Measurements from ENCODE around the gene MED15.
"Not testable (repeated sequence)": the region's sequence is repeated elsewhere in the genome, so short reads cannot be mapped to it uniquely, and the experiment has no call there.

MED15 gene

DNA sequence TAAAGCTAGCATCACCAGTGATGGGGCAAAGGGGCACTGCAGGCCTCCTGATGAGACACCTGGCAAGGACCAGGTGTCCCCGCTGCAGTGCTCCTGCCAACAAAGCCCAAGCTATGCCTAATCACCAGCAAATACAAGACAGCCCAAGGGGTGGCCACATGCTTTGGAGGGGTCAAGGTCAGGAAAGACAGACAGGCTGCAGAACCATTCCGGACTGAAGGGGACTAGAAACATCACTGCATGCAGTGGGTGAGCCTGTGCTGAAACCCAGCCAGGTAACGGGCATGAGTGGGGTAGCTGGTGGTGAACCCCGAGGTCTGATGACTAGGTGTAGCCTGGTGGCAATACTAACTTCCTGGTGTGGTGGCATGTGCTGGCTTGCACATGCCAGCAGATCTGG, 111.1 kb downstream of the MED15 start:
- Histone ChIP-seq H3K27me3 (peaks cover under 1% of the 10 kb centered on the region), H3K27ac (no peak overlapping the region)

DNA sequence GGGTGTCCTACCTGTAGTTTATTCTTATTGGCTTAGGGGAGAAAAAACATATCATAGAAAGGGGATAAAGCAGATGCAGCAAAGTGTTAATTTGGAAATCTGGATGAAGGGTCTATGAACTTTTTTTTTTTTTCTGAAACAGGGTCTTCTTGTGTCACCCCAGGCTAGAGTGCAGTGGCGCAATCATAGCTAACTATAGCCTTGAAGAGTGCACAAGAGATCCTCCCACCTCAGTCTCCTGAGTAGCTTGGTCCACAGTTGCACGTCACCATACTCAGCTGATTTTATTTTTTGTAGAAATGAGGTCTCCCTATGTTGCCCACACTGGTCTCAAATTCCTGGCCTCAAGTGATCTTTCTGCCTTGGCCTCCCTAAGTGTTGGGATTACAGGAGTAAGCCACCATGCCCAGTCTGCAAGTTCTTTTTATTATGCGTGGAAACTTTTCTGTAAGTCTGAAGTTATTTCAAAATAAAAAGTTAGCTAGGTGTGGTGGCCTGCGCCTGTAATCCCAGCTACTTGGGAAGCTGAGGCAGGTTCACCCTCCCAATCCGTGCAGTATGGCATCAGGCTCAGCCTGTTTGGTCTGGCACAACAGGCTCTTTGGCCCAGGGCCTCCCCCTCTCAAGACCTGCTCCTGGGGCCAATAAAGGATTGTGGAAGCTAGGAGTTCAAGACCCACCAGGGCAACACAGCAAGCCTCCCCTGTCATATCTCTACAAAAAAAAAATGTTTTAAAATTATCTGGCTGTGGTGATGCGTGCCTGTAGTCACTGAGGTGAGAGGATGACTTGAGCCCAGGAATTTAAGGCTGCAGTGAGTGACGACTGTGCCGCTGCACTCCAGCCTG, 111.9 kb downstream of the MED15 start:
- Histone ChIP-seq H3K36me3 (no peaks in the 10 kb centered on the region), H3K27ac (no peak overlapping the region), H3K4me3 (ENCODE audit: low read depth in 1 of 2, low read length in 1 of 2) (no peak overlapping the region), H3K27me3 (peaks cover 4% of the 10 kb centered on the region), H3K9me3 (no peaks in the 10 kb centered on the region), H3K4me1 (ENCODE audit: control insufficient read depth in 1 of 2, insufficient read depth in 1 of 2, low read depth in 1 of 2, low read length in 1 of 2) (no peaks in the 10 kb centered on the region)
- TF ChIP-seq, protein P1, sequence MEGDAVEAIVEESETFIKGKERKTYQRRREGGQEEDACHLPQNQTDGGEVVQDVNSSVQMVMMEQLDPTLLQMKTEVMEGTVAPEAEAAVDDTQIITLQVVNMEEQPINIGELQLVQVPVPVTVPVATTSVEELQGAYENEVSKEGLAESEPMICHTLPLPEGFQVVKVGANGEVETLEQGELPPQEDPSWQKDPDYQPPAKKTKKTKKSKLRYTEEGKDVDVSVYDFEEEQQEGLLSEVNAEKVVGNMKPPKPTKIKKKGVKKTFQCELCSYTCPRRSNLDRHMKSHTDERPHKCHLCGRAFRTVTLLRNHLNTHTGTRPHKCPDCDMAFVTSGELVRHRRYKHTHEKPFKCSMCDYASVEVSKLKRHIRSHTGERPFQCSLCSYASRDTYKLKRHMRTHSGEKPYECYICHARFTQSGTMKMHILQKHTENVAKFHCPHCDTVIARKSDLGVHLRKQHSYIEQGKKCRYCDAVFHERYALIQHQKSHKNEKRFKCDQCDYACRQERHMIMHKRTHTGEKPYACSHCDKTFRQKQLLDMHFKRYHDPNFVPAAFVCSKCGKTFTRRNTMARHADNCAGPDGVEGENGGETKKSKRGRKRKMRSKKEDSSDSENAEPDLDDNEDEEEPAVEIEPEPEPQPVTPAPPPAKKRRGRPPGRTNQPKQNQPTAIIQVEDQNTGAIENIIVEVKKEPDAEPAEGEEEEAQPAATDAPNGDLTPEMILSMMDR (IDR thresholded peaks at IDR 0.05): no peak

More for the DNA sequence above, 111.1 kb downstream of the MED15 start:
- Histone ChIP-seq H3K4me1 (ENCODE audit: control insufficient read depth in 1 of 2, insufficient read depth in 1 of 2, low read depth in 1 of 2, low read length in 1 of 2) (no peaks in the 10 kb centered on the region), H3K9me3 (no peaks in the 10 kb centered on the region), H3K4me3 (ENCODE audit: low read depth in 1 of 2, low read length in 1 of 2) (no peak overlapping the region), H3K36me3 (no peaks in the 10 kb centered on the region)
- TF ChIP-seq, protein P1 (IDR thresholded peaks at IDR 0.05): no peak

DNA sequence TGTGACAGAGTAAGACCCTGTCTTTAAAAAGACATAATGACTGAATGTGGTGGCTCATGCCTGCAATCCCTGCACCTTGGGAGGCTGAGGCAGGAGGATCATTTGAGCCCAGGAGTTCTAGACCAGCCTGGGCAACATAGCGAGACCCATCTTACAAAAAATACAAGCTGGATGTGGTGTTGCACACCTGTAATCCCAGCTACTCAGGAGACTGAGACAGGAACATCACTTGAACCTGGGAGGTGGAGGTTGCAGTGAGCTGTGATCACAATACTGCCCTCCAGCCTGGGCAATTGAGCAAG, 112.4 kb downstream of the MED15 start:
- not testable (repeated sequence) for H3K36me3 ChIP-seq; H3K4me1 ChIP-seq (ENCODE audit: control insufficient read depth in 1 of 2, insufficient read depth in 1 of 2, low read depth in 1 of 2, low read length in 1 of 2); H3K9me3 ChIP-seq; H3K4me3 ChIP-seq (ENCODE audit: low read depth in 1 of 2, low read length in 1 of 2); H3K27ac ChIP-seq; H3K27me3 ChIP-seq

DNA sequence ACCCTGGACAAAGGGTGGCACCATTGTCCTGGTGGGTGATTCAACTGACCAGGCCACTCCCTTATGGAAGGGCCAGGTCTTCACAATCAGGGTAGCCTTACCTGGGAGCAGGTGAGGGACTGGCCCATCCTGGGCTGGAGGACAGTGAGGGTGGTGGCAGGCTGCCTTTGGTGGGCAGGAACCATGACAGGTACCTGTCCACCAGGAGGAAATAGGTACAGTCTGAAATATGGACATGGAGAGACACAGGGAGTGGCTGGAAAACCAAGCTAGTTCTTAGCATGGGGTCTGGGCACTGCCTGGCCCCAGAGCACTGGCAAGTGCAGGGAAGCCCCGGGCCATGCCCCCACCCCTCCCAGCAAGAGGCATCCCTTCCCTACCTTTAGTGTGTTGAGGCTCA, 113.8 kb downstream of the MED15 start:
- Histone ChIP-seq H3K4me1 (ENCODE audit: control insufficient read depth in 1 of 2, insufficient read depth in 1 of 2, low read depth in 1 of 2, low read length in 1 of 2) (no peaks in the 10 kb centered on the region), H3K27ac (no peak overlapping the region), H3K9me3 (no peaks in the 10 kb centered on the region), H3K36me3 (no peaks in the 10 kb centered on the region), H3K4me3 (ENCODE audit: low read depth in 1 of 2, low read length in 1 of 2) (no peak overlapping the region), H3K27me3 (peaks cover 4% of the 10 kb centered on the region)
- TF ChIP-seq, protein P1 (IDR thresholded peaks at IDR 0.05): no peak

DNA sequence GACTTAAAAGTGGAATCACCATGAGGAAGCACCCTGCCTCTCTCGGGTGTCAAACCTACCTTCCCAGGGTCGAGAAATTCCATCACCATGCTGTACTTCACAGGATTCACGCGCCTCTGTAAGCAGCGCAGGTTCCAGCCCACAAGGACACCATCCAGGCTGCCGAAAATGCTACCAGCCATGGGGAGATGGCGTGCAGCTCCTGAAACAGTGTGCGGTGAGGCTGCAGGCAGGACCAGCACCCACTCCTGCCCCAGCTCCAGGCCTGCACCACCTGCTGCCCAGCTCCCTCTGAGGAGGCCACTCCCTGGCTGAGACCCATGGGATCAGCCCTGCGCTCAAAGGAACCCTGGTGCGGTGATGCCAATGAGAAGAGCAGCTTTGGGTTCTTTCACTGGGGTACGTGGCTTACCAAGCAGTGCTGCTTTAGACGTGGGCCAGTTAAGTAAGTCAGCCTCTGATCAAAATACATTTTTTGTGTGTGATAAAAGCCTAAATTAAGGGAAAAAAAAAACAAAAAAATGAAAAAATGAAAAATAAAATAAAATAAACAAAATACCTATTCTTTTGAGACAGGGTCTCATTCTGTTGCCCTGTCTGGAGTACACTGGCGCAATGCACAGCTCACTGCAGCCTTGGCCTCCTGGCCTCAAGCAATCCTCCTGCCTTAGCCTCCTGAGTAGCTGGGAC, 115.4 kb downstream of the MED15 start:
- TF ChIP-seq, protein P1 (IDR thresholded peaks at IDR 0.05): no peak
- H3K4me3 ChIP-seq (ENCODE audit: low read depth in 1 of 2, low read length in 1 of 2): no peak overlapping the region
- H3K27ac ChIP-seq: no peak overlapping the region
- H3K9me3 ChIP-seq: no peaks in the 10 kb centered on the region
- H3K27me3 ChIP-seq: peaks cover 4% of the 10 kb centered on the region
- no peaks in the 10 kb centered on the region for H3K4me1 ChIP-seq (ENCODE audit: control insufficient read depth in 1 of 2, insufficient read depth in 1 of 2, low read depth in 1 of 2, low read length in 1 of 2)
- H3K36me3 ChIP-seq: no peaks in the 10 kb centered on the region

DNA sequence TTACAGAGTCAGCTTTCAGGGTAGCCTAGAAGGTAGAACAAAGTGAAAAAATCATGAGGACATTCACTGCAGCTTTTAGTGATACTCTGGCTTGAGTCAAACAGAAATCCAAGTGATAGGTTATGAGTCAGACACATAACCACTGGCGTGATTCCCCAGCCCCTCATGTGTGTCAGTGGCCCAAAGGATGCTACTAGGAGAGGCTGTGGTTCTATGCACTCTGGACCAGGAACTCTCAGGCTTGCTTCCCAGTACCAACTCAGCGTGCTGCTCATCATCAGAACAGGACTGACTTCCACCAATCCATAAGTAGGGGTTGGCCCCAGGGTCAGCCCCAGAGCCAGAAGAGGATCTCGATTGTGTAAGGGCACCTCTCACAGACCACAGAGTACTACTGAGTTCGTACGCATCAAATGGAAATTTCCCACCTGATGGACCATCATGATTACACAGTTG, 116.8 kb downstream of the MED15 start:
- Histone ChIP-seq H3K27me3 (peaks cover 4% of the 10 kb centered on the region), H3K27ac (no peak overlapping the region), H3K4me3 (ENCODE audit: low read depth in 1 of 2, low read length in 1 of 2) (no peak overlapping the region), H3K9me3 (no peaks in the 10 kb centered on the region), H3K4me1 (ENCODE audit: control insufficient read depth in 1 of 2, insufficient read depth in 1 of 2, low read depth in 1 of 2, low read length in 1 of 2) (no peaks in the 10 kb centered on the region), H3K36me3 (no peaks in the 10 kb centered on the region)
- TF ChIP-seq, protein P1 (IDR thresholded peaks at IDR 0.05): no peak
